Measurements from ENCODE around the gene TSC22D4. TPM values are rescaled to one million over a fixed set of nuclear protein-coding genes. Genes with fewer than 3 reads are reported as not detected.

TSC22D4 gene
- total and polyA plus RNA-seq, 2 donors (not counting 3 experiments of a cell fraction or from before 2014, with no cell fraction given) = 40.1 to 84.4 TPM

DNA sequence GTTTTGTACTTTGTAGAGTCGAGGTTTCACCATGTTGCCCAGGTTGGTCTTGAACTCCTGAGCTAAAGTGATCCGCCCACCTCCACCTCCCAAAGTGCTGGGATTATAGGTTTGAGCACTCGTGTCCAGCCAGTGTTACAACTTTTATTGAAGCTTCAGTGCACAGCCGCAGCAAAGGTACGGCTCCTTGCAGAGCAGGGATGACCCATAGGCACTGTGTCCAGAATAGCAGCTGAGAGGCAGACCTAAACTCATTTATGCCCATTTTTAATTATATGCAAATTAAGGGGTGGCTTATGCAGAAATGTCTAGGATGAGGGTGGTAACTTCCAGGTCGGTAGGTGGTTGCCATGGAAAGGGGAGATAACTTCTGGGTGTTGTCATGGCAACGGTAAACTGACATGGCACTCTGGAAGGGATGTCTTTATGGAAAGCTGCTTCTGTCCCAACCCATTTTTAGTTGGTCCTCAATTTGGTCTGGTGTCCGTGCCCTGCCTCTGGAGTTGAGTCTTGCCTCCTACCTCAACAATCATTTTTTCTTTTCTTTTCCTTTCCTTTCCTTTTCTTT is 27.4 kb upstream of the TSC22D4 start:
- H3K9ac ChIP-seq (replicated peaks; ENCODE audit: extremely low read depth, insufficient read depth, low read length) = no peak overlapping the region
- H3K4me3 ChIP-seq (replicated peaks in 1 of 3; ENCODE audit: insufficient read depth in 1 of 3, low read depth in 1 of 3, low read length in 3 of 3) = no peak overlapping the region
- no peak for FAIRE-seq
- H3K79me2 ChIP-seq (ENCODE audit: control insufficient read depth, insufficient read depth, low read length) = no peaks in the 10 kb centered on the region
- dilution Hi-C loops (cut with MboI; ENCODE audit: extremely low pct_ligation_motif_present, low sequenced_read_pairs) = no loop called here
- H3K4me1 ChIP-seq (ENCODE audit: control insufficient read depth, extremely low read depth, insufficient read depth, low read length) = no peaks in the 10 kb centered on the region
- CTCF ChIA-PET = interaction anchor here (0.6 to 1.4 kb wide), 3 partner anchors 9 to 15 kb away, joined by 3 to 7 read pairs (median 4); no protein-coding TSS in a partner anchor
- no TSS peak for BruUV-seq (replicated peaks)
- H3K4me2 ChIP-seq (ENCODE audit: insufficient read depth, low read length) = no peak overlapping the region
- peaks cover 0 to under 1% of the 10 kb centered on the region in 2 experiments for H3K27me3 ChIP-seq (ENCODE audit: control insufficient read depth in 2 of 2, insufficient read depth in 2 of 2, low read length in 2 of 2)
- intact Hi-C loops (cut with micrococcal nuclease) = no loop called here
- TF ChIP-seq, protein P1, sequence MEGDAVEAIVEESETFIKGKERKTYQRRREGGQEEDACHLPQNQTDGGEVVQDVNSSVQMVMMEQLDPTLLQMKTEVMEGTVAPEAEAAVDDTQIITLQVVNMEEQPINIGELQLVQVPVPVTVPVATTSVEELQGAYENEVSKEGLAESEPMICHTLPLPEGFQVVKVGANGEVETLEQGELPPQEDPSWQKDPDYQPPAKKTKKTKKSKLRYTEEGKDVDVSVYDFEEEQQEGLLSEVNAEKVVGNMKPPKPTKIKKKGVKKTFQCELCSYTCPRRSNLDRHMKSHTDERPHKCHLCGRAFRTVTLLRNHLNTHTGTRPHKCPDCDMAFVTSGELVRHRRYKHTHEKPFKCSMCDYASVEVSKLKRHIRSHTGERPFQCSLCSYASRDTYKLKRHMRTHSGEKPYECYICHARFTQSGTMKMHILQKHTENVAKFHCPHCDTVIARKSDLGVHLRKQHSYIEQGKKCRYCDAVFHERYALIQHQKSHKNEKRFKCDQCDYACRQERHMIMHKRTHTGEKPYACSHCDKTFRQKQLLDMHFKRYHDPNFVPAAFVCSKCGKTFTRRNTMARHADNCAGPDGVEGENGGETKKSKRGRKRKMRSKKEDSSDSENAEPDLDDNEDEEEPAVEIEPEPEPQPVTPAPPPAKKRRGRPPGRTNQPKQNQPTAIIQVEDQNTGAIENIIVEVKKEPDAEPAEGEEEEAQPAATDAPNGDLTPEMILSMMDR (IDR thresholded peaks at IDR 0.05; ENCODE audit: extremely low read depth in 1 of 2, insufficient read depth in 1 of 2, low read depth in 1 of 2, low read length in 2 of 2) = no peak
- TF ChIP-seq JUN (IDR thresholded peaks at IDR 0.05; ENCODE audit: borderline replicate concordance, insufficient read depth, insufficient read length, low read depth) (no peak), POLR2AphosphoS5 (IDR thresholded peaks at IDR 0.05; ENCODE audit: insufficient read depth, low read depth, low read length) (no peak), MYC (IDR thresholded peaks at IDR 0.05; ENCODE audit: low read depth, low read length) (no peak), GATA2 (IDR thresholded peaks at IDR 0.05; ENCODE audit: insufficient read depth, insufficient read length, low read depth, low read length) (no peak), EZH2 (IDR thresholded peaks at IDR 0.05; ENCODE audit: borderline replicate concordance, low read depth, low read length, severe bottlenecking) (no peak), FOS (IDR thresholded peaks at IDR 0.05; ENCODE audit: borderline replicate concordance, insufficient read depth, low read length) (no peak), POLR2A (IDR thresholded peaks at IDR 0.05; ENCODE audit: low read depth, low read length) (no peak)
- TF ChIP-seq, protein P2, sequence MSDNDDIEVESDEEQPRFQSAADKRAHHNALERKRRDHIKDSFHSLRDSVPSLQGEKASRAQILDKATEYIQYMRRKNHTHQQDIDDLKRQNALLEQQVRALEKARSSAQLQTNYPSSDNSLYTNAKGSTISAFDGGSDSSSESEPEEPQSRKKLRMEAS (IDR thresholded peaks at IDR 0.05; ENCODE audit: insufficient read depth, insufficient read length) = no peak
- H3K27ac ChIP-seq (ENCODE audit: insufficient read depth, low read depth, low read length) = no peak overlapping the region
- no peaks in the 10 kb centered on the region for H4K20me1 ChIP-seq (replicated peaks; ENCODE audit: control insufficient read depth, extremely low read depth, insufficient read depth, low read length)
- no peaks in the 10 kb centered on the region for H3K36me3 ChIP-seq (ENCODE audit: control insufficient read depth in 2 of 2, extremely low read depth in 1 of 2, insufficient read depth in 2 of 2, low read length in 2 of 2)
- no peaks in the 10 kb centered on the region for H3K9me1 ChIP-seq (replicated peaks; ENCODE audit: control insufficient read depth, extremely low read depth, insufficient read depth, low read length)
- H3K9me3 ChIP-seq (replicated peaks; ENCODE audit: control insufficient read depth, insufficient read depth, low read length) = no peaks in the 10 kb centered on the region
- POLR2A ChIA-PET = interaction anchor here (0.6 kb wide), 1 partner anchor 38 kb away, joined by 3 read pairs; no protein-coding TSS in a partner anchor
- H2AFZ ChIP-seq (ENCODE audit: low read depth, low read length) = no peak overlapping the region
- no peak for DNase-seq (ENCODE audit: low read depth, low spot score)
